Pancreas (tissue), 10 donors: ENCODE data around the gene PLEKHA5. TPM values are rescaled to one million over a fixed set of nuclear protein-coding genes. Genes with fewer than 3 reads are reported as not detected.

Experiments used
- ATAC-seq, 4 donors: fragments of 200-7000 bp; cut with Tn5 transposase; one replicate each; pipeline versions ENCODE4 v1.8.0 to v1.9.1; 2020; ENCODE audit warnings: mild to moderate bottlenecking in 4 of 4, moderate library complexity in 4 of 4
- DNase-seq, 6 donors: peaks; one replicate each; pipeline ENCODE4 v3.0.0-alpha.2; 2020
- FAIRE-seq: peaks from 2 replicates; lab custom pipeline; 2012; peaks lifted over from hg19 to GRCh38; lab: Jason Lieb, UNC
- H3K27ac ChIP-seq, 4 donors: fragments of 200-600 bp; sonication (generic); 1 replicate in 3 of 4; 2 replicates in 1 of 4; pipeline versions ENCODE4 v1.5.0 to v1.8.0; 2020
- H3K27me3 ChIP-seq, 4 donors: fragments of 200-600 bp; one replicate each; pipeline ENCODE4 v1.8.0; 2021
- H3K36me3 ChIP-seq, 3 donors: fragments of 200-600 bp; sonication (generic) in 1 of 3; one replicate each; pipeline versions ENCODE4 v1.5.0 to v1.8.0; 2020 to 2021
- H3K4me1 ChIP-seq, 3 donors: fragments of 200-600 bp; one replicate each; pipeline ENCODE4 v1.8.0; 2021
- H3K4me3 ChIP-seq, 4 donors: fragments of 200-600 bp; sonication (generic) in 2 of 4; one replicate each; pipeline versions ENCODE4 v1.5.0 to v1.8.0; 2020 to 2021
- H3K9me3 ChIP-seq, 4 donors: fragments of 200-600 bp; one replicate each; pipeline ENCODE4 v1.8.0; 2021
- WGBS, 2 donors: extraction: QIAGEN DNeasy Blood & Tissue Kit; methylation state at CpG; one replicate each; pipeline ENCODE4 v1.1.7; 2013; 5-methylcytosine and 5-hydroxymethylcytosine counted together
- intact Hi-C, 3 donors: fragments of 100-400 bp; cut with DNase I; formaldehyde crosslinking; loops; one replicate each; pipeline versions ENCODE4 v1.11.1 to v1.14.2; 2022
- polyA plus RNA-seq, 2 donors: library from polyadenylated mRNA; stranded (reverse); fragments of 200-250 nt; gene quantifications; one replicate each; pipeline ENCODE4 v1.2.3, GENCODE V29; 2013
- total RNA-seq, 6 donors: library from RNA; stranded (reverse); fragmentation: NEBNext Ultra II Directional in 4 of 6; extraction: Animal tissue kit (Norgen Biotek cat#: 25700) in 4 of 6; gene quantifications; one replicate each; pipeline versions ENCODE4 v1.2.1 to v1.2.4, GENCODE V29; 2021 to 2023
- TF ChIP-seq, protein P1 (sequence below), 4 donors: fragments of 200-600 bp; sonication (generic) in 3 of 4; IDR thresholded peaks; one replicate each; pipeline versions ENCODE4 v1.5.0 to v1.8.0; 2021; ENCODE audit warnings: antibody characterized with exemption in 4 of 4
- donor health status: healthy with polysubstance abuse.
- donor health status: DM: no; HTN: no; CAD: no; lungs with moderate emphysema.
- donor health status: DM: no; HTN: no; CAD: no.
- donor health status: control.
- donor health status: control.
- donor health status: Bipolar disorder and iron deficiency.
- donor health status: DM: yes; HTN: yes; CAD: no.
- donor health status: DM: no; HTN: no; CAD: no.
- donor health status: DM: no; HTN: no; CAD: no.
- donor health status: DM: yes; HTN: yes; CAD: no.

The PLEKHA5 gene
- total and polyA plus RNA-seq, 8 donors, result 10.3 to 26.4 (median 17.5) TPM

DNA sequence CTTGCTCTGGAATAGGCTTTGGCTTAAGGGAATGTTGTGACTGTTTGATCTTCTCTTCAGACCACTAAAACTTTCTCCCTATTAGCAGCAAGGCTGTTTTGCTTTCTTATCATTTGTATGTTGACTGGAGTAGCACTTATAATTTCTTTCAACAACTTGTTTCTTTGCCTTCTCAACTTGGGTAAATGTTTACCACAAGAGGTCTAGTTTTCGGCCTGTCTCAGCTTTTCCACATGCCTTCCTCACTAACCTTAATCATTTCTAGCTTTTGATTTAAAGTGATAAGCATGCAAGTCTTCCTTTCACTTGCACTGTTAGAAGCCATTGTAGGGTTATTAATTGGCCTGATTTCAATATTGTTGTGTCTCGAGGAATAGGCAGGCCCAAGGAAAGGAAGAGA, 183.1 kb downstream of the PLEKHA5 start:
- WGBS, 2 donors, result 78 to 87% methylated on average over 2 of the region's 2 CpGs
- no peak for ATAC-seq

DNA sequence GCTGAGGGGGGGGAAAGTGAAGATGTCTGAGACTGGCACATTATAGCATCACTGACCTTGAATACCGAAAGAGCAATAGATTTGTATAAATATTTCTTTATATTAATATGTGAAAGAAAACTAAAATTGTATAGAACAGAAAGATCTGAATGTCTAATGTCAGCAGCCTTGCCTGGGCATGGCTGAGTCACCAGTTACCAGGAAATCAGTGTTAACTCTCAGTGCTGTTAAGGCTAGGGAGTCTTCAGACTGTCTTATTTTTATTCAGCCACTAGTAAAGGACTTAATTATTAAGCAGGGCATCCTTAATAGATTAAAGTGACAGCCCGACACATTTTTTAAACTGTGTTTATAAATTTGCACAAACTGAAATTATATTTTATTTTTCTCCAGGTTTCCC, 186.9 kb downstream of the PLEKHA5 start:
- intact Hi-C loops, result no loop called here
- no peak overlapping the region for H3K27ac ChIP-seq
- no peaks in the 10 kb centered on the region for H3K36me3 ChIP-seq
- TF ChIP-seq, protein P1, sequence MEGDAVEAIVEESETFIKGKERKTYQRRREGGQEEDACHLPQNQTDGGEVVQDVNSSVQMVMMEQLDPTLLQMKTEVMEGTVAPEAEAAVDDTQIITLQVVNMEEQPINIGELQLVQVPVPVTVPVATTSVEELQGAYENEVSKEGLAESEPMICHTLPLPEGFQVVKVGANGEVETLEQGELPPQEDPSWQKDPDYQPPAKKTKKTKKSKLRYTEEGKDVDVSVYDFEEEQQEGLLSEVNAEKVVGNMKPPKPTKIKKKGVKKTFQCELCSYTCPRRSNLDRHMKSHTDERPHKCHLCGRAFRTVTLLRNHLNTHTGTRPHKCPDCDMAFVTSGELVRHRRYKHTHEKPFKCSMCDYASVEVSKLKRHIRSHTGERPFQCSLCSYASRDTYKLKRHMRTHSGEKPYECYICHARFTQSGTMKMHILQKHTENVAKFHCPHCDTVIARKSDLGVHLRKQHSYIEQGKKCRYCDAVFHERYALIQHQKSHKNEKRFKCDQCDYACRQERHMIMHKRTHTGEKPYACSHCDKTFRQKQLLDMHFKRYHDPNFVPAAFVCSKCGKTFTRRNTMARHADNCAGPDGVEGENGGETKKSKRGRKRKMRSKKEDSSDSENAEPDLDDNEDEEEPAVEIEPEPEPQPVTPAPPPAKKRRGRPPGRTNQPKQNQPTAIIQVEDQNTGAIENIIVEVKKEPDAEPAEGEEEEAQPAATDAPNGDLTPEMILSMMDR (IDR thresholded peaks at IDR 0.05), result no peak
- no peaks in the 10 kb centered on the region for H3K27me3 ChIP-seq
- H3K4me3 ChIP-seq, result no peak overlapping the region
- no peaks in the 10 kb centered on the region for H3K4me1 ChIP-seq
- FAIRE-seq (no peak), ATAC-seq (peak in 1 of 4 donors; percentile 63), DNase-seq (no peak)
- H3K9me3 ChIP-seq, result no peaks in the 10 kb centered on the region
- 68 to 83% methylated on average over 2 of the region's 2 CpGs for WGBS, 2 donors

More for the DNA sequence above, 183.1 kb downstream of the PLEKHA5 start:
- Histone ChIP-seq H3K4me3 (no peak overlapping the region), H3K4me1 (no peaks in the 10 kb centered on the region), H3K36me3 (no peaks in the 10 kb centered on the region), H3K27me3 (no peaks in the 10 kb centered on the region), H3K9me3 (no peaks in the 10 kb centered on the region), H3K27ac (no peak overlapping the region)
- intact Hi-C loops, result no loop called here
- TF ChIP-seq, protein P1 (IDR thresholded peaks at IDR 0.05), result no peak
- no peak for DNase-seq
- no peak for FAIRE-seq

DNA sequence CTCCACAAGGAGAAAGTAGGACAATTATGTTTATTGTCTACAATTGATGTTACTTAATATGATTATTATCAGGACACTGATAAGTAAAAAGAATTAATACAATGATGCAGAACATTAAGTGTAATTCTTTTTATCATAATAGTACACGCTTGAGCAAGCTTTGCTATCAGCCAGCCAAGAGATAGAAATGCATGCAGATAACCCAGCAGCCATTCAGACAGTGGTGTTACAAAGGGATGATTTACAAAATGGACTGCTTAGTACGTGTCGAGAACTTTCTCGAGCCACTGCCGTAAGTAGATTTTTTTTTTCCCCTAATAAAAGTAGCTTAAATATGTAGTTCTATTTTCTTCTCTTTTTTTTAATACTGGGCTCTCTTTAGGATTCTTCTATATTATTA, 192.8 kb downstream of the PLEKHA5 start:
- TF ChIP-seq, protein P1 (IDR thresholded peaks at IDR 0.05), result no peak
- ATAC-seq (no peak), DNase-seq (no peak), FAIRE-seq (no peak)
- no peaks in the 10 kb centered on the region for H3K4me1 ChIP-seq
- H3K27ac ChIP-seq, result no peak overlapping the region
- no peak overlapping the region for H3K4me3 ChIP-seq
- intact Hi-C loops, result no loop called here
- peaks cover 0 to 7% (median 0%) of the 10 kb centered on the region in 3 donors for H3K36me3 ChIP-seq
- no peaks in the 10 kb centered on the region for H3K9me3 ChIP-seq
- no peaks in the 10 kb centered on the region for H3K27me3 ChIP-seq
- 83 to 86% methylated on average over 5 of the region's 5 CpGs for WGBS, 2 donors

DNA sequence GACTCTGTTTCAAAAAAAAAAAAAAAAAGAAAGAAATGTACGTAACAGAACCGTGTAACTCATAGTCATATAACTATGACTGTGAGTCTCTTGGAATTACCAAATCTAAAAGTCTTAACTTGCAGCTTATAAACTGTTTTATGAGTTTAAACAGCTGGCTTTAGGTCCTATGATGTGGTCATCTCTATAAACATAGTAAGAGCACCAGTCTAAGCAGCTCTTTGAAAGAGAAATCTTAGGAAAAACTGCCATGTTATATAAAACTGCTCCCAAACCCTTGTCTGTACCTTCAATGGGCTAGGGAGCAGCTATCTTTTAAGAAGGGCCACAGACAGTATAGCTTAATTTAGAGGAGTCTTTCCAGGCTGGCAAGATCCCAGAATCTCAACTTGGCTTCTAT, 194.3 kb downstream of the PLEKHA5 start:
- TF ChIP-seq, protein P1 (IDR thresholded peaks at IDR 0.05), result no peak
- Histone ChIP-seq H3K27me3 (no peaks in the 10 kb centered on the region), H3K27ac (no peak overlapping the region), H3K36me3 (peaks cover 0 to 7% (median 0%) of the 10 kb centered on the region in 3 donors), H3K9me3 (no peaks in the 10 kb centered on the region), H3K4me3 (no peak overlapping the region), H3K4me1 (no peaks in the 10 kb centered on the region)
- no peak for DNase-seq
- WGBS, 2 donors, result 44 to 46% methylated on average over 2 of the region's 2 CpGs
- intact Hi-C loops, result no loop called here
- FAIRE-seq, result no peak
- ATAC-seq, result no peak

DNA sequence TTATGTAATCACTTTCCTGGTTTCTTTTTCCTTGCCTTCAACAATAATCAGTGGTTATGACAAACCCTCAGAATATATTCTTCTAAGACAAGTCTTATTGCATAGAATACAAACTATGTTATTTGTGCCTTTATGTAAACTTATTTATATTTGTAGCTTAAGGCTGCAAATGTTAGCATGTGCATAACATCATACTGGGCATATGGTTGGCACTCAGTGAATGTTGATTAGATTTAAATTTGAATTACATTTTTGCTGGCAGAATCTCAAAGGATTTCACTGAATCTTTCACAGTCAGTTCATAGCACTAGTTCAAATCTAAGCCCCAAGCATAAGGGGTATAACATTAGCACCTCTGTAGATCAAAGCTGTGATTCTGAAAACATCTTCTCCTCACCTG, 196.6 kb downstream of the PLEKHA5 start:
- no peaks in the 10 kb centered on the region for H3K27me3 ChIP-seq
- H3K36me3 ChIP-seq, result peaks cover 0 to 7% (median 0%) of the 10 kb centered on the region in 3 donors
- no peaks in the 10 kb centered on the region for H3K9me3 ChIP-seq
- H3K4me3 ChIP-seq, result no peak overlapping the region
- intact Hi-C loops, result no loop called here
- ATAC-seq (no peak), DNase-seq (no peak), FAIRE-seq (no peak)
- no peaks in the 10 kb centered on the region for H3K4me1 ChIP-seq
- TF ChIP-seq, protein P1 (IDR thresholded peaks at IDR 0.05), result no peak
- no peak overlapping the region for H3K27ac ChIP-seq
